Activated CD8-positive, alpha-beta T cell treated with anti-CD3 and anti-CD28 coated beads for 36 hours (primary cell): ENCODE measurements around the gene CSTF3. TPM values are rescaled to one million over a fixed set of nuclear protein-coding genes. Genes with fewer than 3 reads are reported as not detected.

Experiments used
- ATAC-seq: fragments of 200-7000 bp; cut with Tn5 transposase; one replicate; pipeline ENCODE4 v1.10.0; 2021; ENCODE audit warnings: mild to moderate bottlenecking, moderate library complexity
- CTCF ChIA-PET: fragments of 350-600 bp; sonication (Branson Sonifier 250); formaldehyde crosslinking; loops from one replicate; lab custom pipeline; 2021; ENCODE audit warnings: antibody characterized with exemption; lab: Charles Lee
- POLR2A ChIA-PET: fragments of 350-600 bp; sonication (Branson Sonifier 250); formaldehyde crosslinking; loops from one replicate; lab custom pipeline; 2021; ENCODE audit warnings: antibody characterized with exemption; lab: Charles Lee
- DNase-seq: peaks from one replicate; pipeline ENCODE4 v3.0.0-alpha.2; 2020
- H3K27ac Mint-ChIP-seq: one replicate; pipeline ENCODE4 v1.8.0; 2021; ENCODE audit warnings: mild to moderate bottlenecking, mixed read lengths
- H3K27me3 Mint-ChIP-seq: one replicate; pipeline ENCODE4 v1.8.0; 2021; ENCODE audit warnings: mixed read lengths
- H3K36me3 Mint-ChIP-seq: one replicate; pipeline ENCODE4 v1.8.0; 2021; ENCODE audit warnings: low read depth, mixed read lengths
- H3K4me1 Mint-ChIP-seq: one replicate; pipeline ENCODE4 v1.8.0; 2021; ENCODE audit warnings: low read depth, mixed read lengths
- H3K4me3 Mint-ChIP-seq: one replicate; pipeline ENCODE4 v1.8.0; 2021; ENCODE audit warnings: mild to moderate bottlenecking, moderate library complexity, mixed read lengths
- H3K9me3 Mint-ChIP-seq: one replicate; pipeline ENCODE4 v1.8.0; 2021; ENCODE audit warnings: mixed read lengths
- CTCF ChIP-seq: fragments of 200-600 bp; IDR thresholded peaks from one replicate; pipeline ENCODE4 v1.8.0; 2022; ENCODE audit warnings: antibody characterized with exemption, mild to moderate bottlenecking
- intact Hi-C: fragments of 100-400 bp; cut with micrococcal nuclease; formaldehyde crosslinking; loops from one replicate; pipeline ENCODE4 v1.10.0; 2022
- total RNA-seq, 2 experiments: library from RNA; stranded (reverse); gene quantifications; one replicate each; pipeline ENCODE4 v1.2.3, GENCODE V29; 2021

The CSTF3 gene
- total RNA-seq, 2 experiments from 2014 or later = 34.9 to 40.6 TPM

- intact Hi-C loops = loop anchor here (10.0 kb wide), 2 partner anchors 167 to 227 kb away; partner anchors contain the start of gene QSER1
- Mint-ChIP-seq H3K27ac (no peak overlapping the region), H3K27me3 (no peaks in the 10 kb centered on the region), H3K36me3 (peaks cover 32% of the 10 kb centered on the region), H3K4me1 (peaks cover 52% of the 10 kb centered on the region), H3K9me3 (no peaks in the 10 kb centered on the region), H3K4me3 (no peak overlapping the region)
- POLR2A ChIA-PET = interaction anchor here (1.2 to 4.3 kb wide), 2 partner anchors 19 to 23 kb away, joined by 5 to 26 read pairs; partner anchors contain the start of gene TCP11L1
- CTCF ChIA-PET = interaction anchor here (0.9 to 5.4 kb wide), 7 partner anchors 14 to 102 kb away, joined by 3 to 80 read pairs (median 4); no protein-coding TSS in a partner anchor
- TF ChIP-seq CTCF = no peak
- no peak for ATAC-seq
- DNase-seq = no peak
These were observed 99.1 kb downstream of the CSTF3 start for GRCh38 chr11:33062137-33062536.

DNA sequence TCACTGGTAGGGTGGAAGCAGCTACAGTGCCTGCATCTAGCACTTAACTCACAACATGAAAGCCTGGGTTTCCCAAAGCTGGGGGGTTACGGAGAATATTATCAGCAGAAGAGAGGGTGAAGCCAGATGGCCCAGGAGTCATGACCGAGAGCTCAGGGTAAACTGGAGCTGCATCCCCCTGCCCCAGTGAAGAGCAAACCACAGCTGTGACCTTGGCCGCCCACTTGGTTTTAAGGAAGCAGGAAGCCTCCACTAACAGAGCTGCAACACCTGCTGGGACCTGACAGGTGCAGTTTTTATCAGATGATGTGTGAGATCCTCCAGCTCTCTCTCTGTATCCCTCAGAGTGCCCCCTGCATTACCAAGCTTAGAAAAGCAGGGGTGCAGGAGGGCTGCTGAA, 101.0 kb downstream of the CSTF3 start:
- Mint-ChIP-seq H3K27me3 (no peaks in the 10 kb centered on the region), H3K9me3 (no peaks in the 10 kb centered on the region), H3K4me3 (no peak overlapping the region), H3K27ac (peak overlapping the region; percentile 48), H3K4me1 (peaks cover 49% of the 10 kb centered on the region), H3K36me3 (peaks cover 38% of the 10 kb centered on the region)
- ChIA-PET CTCF (interaction anchor here (0.7 to 1.6 kb wide), 4 partner anchors 99 to 833 kb away, joined by 3 to 4 read pairs (median 4); no protein-coding TSS in a partner anchor), POLR2A (interaction anchor here (0.9 to 1.7 kb wide), 3 partner anchors 17 to 46 kb away, joined by 3 to 6 read pairs (median 3); no protein-coding TSS in a partner anchor)
- TF ChIP-seq CTCF = no peak
- intact Hi-C loops = loop anchor here (10.0 kb wide), 2 partner anchors 165 to 225 kb away; partner anchors contain the start of gene QSER1
- ATAC-seq (no peak), DNase-seq (no peak)

- H3K36me3 Mint-ChIP-seq = peaks cover 42% of the 10 kb centered on the region
- ATAC-seq = no peak
- no peaks in the 10 kb centered on the region for H3K27me3 Mint-ChIP-seq
- TF ChIP-seq CTCF = no peak
- no peak overlapping the region for H3K27ac Mint-ChIP-seq
- intact Hi-C loops = loop anchor here (10.0 kb wide), 2 partner anchors 165 to 225 kb away; partner anchors contain the start of gene QSER1
- H3K9me3 Mint-ChIP-seq = no peaks in the 10 kb centered on the region
- no peak for DNase-seq
- POLR2A ChIA-PET = interaction anchor here (1.1 kb wide), 1 partner anchor 46 kb away, joined by 3 read pairs; no protein-coding TSS in a partner anchor
- CTCF ChIA-PET = interaction anchor here (0.7 kb wide), 1 partner anchor 833 kb away, joined by 3 read pairs; no protein-coding TSS in a partner anchor
- H3K4me1 Mint-ChIP-seq = peaks cover 41% of the 10 kb centered on the region
- no peak overlapping the region for H3K4me3 Mint-ChIP-seq
These were observed 101.8 kb downstream of the CSTF3 start for GRCh38 chr11:33059331-33060007.

GRCh38 chr11:33057284-33057683, 104.0 kb downstream of the CSTF3 start:
- peaks cover 20% of the 10 kb centered on the region for H3K4me1 Mint-ChIP-seq
- H3K4me3 Mint-ChIP-seq = no peak overlapping the region
- peaks cover 34% of the 10 kb centered on the region for H3K36me3 Mint-ChIP-seq
- H3K27ac Mint-ChIP-seq = no peak overlapping the region
- ATAC-seq (no peak), DNase-seq (no peak)
- H3K9me3 Mint-ChIP-seq = no peaks in the 10 kb centered on the region
- TF ChIP-seq CTCF = no peak
- no peaks in the 10 kb centered on the region for H3K27me3 Mint-ChIP-seq
- intact Hi-C loops = no loop called here
- POLR2A ChIA-PET = no interaction called here
- CTCF ChIA-PET = interaction anchor here (0.6 to 1.6 kb wide), 3 partner anchors 8 to 11 kb away, joined by 3 to 6 read pairs (median 3); no protein-coding TSS in a partner anchor
